Measurements from ENCODE around the gene LDHD.

- TF ChIP-seq POLR2A (IDR thresholded peaks at IDR 0.05), result no peak
- TF ChIP-seq, protein P1, sequence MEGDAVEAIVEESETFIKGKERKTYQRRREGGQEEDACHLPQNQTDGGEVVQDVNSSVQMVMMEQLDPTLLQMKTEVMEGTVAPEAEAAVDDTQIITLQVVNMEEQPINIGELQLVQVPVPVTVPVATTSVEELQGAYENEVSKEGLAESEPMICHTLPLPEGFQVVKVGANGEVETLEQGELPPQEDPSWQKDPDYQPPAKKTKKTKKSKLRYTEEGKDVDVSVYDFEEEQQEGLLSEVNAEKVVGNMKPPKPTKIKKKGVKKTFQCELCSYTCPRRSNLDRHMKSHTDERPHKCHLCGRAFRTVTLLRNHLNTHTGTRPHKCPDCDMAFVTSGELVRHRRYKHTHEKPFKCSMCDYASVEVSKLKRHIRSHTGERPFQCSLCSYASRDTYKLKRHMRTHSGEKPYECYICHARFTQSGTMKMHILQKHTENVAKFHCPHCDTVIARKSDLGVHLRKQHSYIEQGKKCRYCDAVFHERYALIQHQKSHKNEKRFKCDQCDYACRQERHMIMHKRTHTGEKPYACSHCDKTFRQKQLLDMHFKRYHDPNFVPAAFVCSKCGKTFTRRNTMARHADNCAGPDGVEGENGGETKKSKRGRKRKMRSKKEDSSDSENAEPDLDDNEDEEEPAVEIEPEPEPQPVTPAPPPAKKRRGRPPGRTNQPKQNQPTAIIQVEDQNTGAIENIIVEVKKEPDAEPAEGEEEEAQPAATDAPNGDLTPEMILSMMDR (IDR thresholded peaks at IDR 0.05), result no peak
These were observed 16.6 kb downstream of the LDHD start for GRCh38 chr16:75099738-75100602.
